Measurements from ENCODE around the gene CPAMD8.

- TF ChIP-seq CTCF (conservative IDR thresholded peaks at IDR 0.05; ENCODE audit: low read length), result no peak
- no peak for TF ChIP-seq EZH2phosphoT487 (IDR thresholded peaks at IDR 0.05; ENCODE audit: borderline replicate concordance, low read depth, low read length)
These were observed 166.5 kb downstream of the CPAMD8 start for GRCh38 chr19:16860118-16860517.
